Fibroblast of lung (primary cell): ENCODE results near the gene THOC6.

Source experiments
- CTCF ChIP-seq, 2 donors: IDR thresholded peaks in 1 of 2; conservative IDR thresholded peaks in 1 of 2; 1 replicate in 1 of 2; 2 replicates in 1 of 2; pipeline ENCODE4 v1.5.1; 2011 to 2012; ENCODE audit warnings: low read length in 2 of 2, control low read depth in 1 of 2, inconsistent platforms in 1 of 2, low read depth in 1 of 2, mild to moderate bottlenecking in 1 of 2
- EZH2 ChIP-seq: IDR thresholded peaks from 2 replicates; pipeline ENCODE4 v1.5.1; 2012; ENCODE audit warnings: low read length, control low read depth, mild to moderate bottlenecking; ENCODE audit errors: missing control alignments

- TF ChIP-seq CTCF (conservative IDR thresholded peaks at IDR 0.05 in 1 of 2, IDR thresholded peaks at IDR 0.05 in 1 of 2; ENCODE audit: low read depth in 1 of 2, low read length in 2 of 2) (no peak), EZH2 (no peak)
These were observed 23.3 kb upstream of the THOC6 start for GRCh38 chr16:3000540-3000939.
